HG03066 (cell line): ENCODE data around the gene PRICKLE1.

Experiments
- ATAC-seq: cut with Tn5 transposase; IDR thresholded peaks from one replicate; pipeline ENCODE4 v1.9.1; 2021; ENCODE audit warnings: low read depth; ENCODE audit not compliant: unreplicated experiment

Gene PRICKLE1

GRCh38 chr12:42463671-42464070, 125.9 kb downstream of the PRICKLE1 start:
- ATAC-seq = no peak

- ATAC-seq = no peak
These were observed 127.1 kb downstream of the PRICKLE1 start for GRCh38 chr12:42462486-42462885.

GRCh38 chr12:42459336-42459847, 130.2 kb downstream of the PRICKLE1 start:
- ATAC-seq = no peak

GRCh38 chr12:42458575-42458974, 131.0 kb downstream of the PRICKLE1 start:
- ATAC-seq = no peak

GRCh38 chr12:42450248-42450647, 139.3 kb downstream of the PRICKLE1 start:
- ATAC-seq = no peak

GRCh38 chr12:42448841-42449240, 140.7 kb downstream of the PRICKLE1 start:
- ATAC-seq = no peak

GRCh38 chr12:42447371-42447786, 142.2 kb downstream of the PRICKLE1 start:
- ATAC-seq = no peak

GRCh38 chr12:42446761-42447160, 142.8 kb downstream of the PRICKLE1 start:
- no peak for ATAC-seq

GRCh38 chr12:42445891-42446290, 143.7 kb downstream of the PRICKLE1 start:
- ATAC-seq = no peak

GRCh38 chr12:42444192-42444943, 145.2 kb downstream of the PRICKLE1 start:
- no peak for ATAC-seq

GRCh38 chr12:42442888-42443287, 146.7 kb downstream of the PRICKLE1 start:
- no peak for ATAC-seq

GRCh38 chr12:42442311-42442759, 147.2 kb downstream of the PRICKLE1 start:
- ATAC-seq = no peak

GRCh38 chr12:42440608-42441007, 148.9 kb downstream of the PRICKLE1 start:
- ATAC-seq = no peak

- no peak for ATAC-seq
These were observed 156.9 kb downstream of the PRICKLE1 start for GRCh38 chr12:42432517-42433140.

- no peak for ATAC-seq
These were observed 160.7 kb downstream of the PRICKLE1 start for GRCh38 chr12:42428850-42429249.

- ATAC-seq = no peak
These were observed 162.8 kb downstream of the PRICKLE1 start for GRCh38 chr12:42426746-42427145.

- ATAC-seq = no peak
These were observed 166.8 kb downstream of the PRICKLE1 start for GRCh38 chr12:42422785-42423184.

- peak; percentile 83 for ATAC-seq
These were observed 167.4 kb downstream of the PRICKLE1 start for GRCh38 chr12:42421844-42422779.

- no peak for ATAC-seq
These were observed 169.2 kb downstream of the PRICKLE1 start for GRCh38 chr12:42420395-42420794.

GRCh38 chr12:42410340-42410739, 179.2 kb downstream of the PRICKLE1 start:
- no peak for ATAC-seq

- no peak for ATAC-seq
These were observed 180.1 kb downstream of the PRICKLE1 start for GRCh38 chr12:42409471-42409870.
